ENCODE data around the gene APBA2. TPM values are rescaled to one million over a fixed set of nuclear protein-coding genes. Genes with fewer than 3 reads are reported as not detected.

Gene APBA2
- total RNA-seq, 1 experiment from 2014 or later: 12.9 TPM

DNA sequence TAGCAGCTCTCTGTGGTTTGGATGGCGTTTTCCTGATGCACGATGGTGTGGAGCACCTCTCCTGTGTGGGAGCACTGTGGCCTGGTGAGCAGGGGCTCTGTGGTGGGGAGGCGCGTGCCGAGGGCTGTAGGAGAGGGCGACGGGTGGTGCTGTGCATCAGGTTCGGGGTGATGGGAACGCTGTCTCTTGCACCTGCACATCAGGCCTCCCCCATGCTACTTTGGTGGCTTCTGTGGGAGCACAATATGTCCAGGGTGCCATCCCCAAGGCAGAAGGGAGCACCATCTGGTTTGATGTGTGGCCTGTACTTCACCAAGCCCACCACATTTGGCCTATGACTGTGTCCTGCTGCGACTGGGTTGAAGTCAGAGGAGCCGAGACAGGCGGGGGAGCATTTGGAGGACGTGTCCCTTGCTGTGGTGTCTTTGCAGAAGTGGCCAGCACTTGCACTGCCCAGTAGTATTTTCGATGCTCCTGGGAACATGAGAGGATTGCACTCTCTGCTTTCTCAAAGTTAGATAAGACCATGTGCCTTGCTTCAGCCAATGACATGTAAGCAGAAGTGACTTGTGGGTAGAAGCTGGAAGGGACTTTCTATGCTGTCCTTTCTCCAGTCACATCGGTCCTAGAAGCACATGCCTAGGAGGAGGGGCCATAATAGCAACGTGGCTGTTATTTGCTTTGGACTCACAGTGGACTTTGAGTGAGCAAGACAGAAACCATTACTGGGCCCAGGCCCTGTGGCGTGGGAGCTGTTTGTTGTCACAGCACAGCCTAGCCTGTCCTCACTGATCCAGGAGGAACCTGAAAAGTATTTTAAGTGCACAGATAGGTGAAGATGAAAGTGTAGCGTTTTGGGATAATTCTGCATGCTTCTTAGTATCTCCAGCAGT lies 72.1 kb downstream of the APBA2 start:
- Histone ChIP-seq H3K27ac (ENCODE audit: low read depth, low read length, poor library complexity, severe bottlenecking) (no peak overlapping the region), H3K27me3 (replicated peaks; ENCODE audit: insufficient read depth, low read depth, low read length, poor library complexity) (no peaks in the 10 kb centered on the region), H3K4me1 (ENCODE audit: insufficient read depth, low read length, poor library complexity, severe bottlenecking) (no peaks in the 10 kb centered on the region), H3K36me3 (ENCODE audit: insufficient read depth, low read length, poor library complexity, severe bottlenecking) (no peaks in the 10 kb centered on the region), H3K4me3 (ENCODE audit: low read depth, low read length, poor library complexity, severe bottlenecking) (no peak overlapping the region), H3K9me3 (ENCODE audit: low read depth, low read length, poor library complexity, severe bottlenecking) (no peaks in the 10 kb centered on the region)
- no peak for TF ChIP-seq EZH2 (IDR thresholded peaks at IDR 0.05; ENCODE audit: borderline replicate concordance, low read depth, low read length, poor library complexity, severe bottlenecking)
- TF ChIP-seq, protein P1, sequence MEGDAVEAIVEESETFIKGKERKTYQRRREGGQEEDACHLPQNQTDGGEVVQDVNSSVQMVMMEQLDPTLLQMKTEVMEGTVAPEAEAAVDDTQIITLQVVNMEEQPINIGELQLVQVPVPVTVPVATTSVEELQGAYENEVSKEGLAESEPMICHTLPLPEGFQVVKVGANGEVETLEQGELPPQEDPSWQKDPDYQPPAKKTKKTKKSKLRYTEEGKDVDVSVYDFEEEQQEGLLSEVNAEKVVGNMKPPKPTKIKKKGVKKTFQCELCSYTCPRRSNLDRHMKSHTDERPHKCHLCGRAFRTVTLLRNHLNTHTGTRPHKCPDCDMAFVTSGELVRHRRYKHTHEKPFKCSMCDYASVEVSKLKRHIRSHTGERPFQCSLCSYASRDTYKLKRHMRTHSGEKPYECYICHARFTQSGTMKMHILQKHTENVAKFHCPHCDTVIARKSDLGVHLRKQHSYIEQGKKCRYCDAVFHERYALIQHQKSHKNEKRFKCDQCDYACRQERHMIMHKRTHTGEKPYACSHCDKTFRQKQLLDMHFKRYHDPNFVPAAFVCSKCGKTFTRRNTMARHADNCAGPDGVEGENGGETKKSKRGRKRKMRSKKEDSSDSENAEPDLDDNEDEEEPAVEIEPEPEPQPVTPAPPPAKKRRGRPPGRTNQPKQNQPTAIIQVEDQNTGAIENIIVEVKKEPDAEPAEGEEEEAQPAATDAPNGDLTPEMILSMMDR (conservative IDR thresholded peaks at IDR 0.05; ENCODE audit: low read depth, low read length): no peak
- ChIA-PET POLR2A (ENCODE audit: low non-redundant PET) (no interaction called here), CTCF (no interaction called here)
- no peak for DNase-seq (ENCODE audit: low spot score)
- no TSS peak for BruUV-seq (replicated peaks)
- intact Hi-C loops (cut with micrococcal nuclease; ENCODE audit: unreplicated experiment): no loop called here

DNA sequence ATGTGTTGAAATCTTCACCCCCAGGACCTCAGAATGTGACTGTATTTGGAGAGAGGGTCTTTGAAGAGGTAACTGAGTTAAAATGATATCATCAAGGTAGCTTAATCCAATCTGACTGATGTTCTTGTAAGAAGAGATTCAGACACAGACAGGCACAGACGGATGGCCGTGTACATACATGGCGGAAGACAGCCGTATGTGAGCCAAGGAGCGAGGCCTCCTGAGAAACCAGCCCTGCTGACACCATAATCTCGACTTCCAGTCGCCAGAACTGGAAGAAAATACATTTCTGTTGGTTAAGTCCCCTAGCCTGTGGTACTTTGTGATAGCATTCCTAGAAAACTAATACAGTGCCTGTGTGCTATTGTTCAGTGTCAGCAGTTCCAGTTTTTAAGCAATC lies 73.6 kb downstream of the APBA2 start:
- intact Hi-C loops (cut with micrococcal nuclease; ENCODE audit: unreplicated experiment): no loop called here
- no peak for DNase-seq (ENCODE audit: low spot score)
- Histone ChIP-seq H3K36me3 (ENCODE audit: insufficient read depth, low read length, poor library complexity, severe bottlenecking) (no peaks in the 10 kb centered on the region), H3K27ac (ENCODE audit: low read depth, low read length, poor library complexity, severe bottlenecking) (no peak overlapping the region), H3K4me3 (ENCODE audit: low read depth, low read length, poor library complexity, severe bottlenecking) (no peak overlapping the region), H3K27me3 (replicated peaks; ENCODE audit: insufficient read depth, low read depth, low read length, poor library complexity) (no peaks in the 10 kb centered on the region), H3K4me1 (ENCODE audit: insufficient read depth, low read length, poor library complexity, severe bottlenecking) (no peaks in the 10 kb centered on the region), H3K9me3 (ENCODE audit: low read depth, low read length, poor library complexity, severe bottlenecking) (no peaks in the 10 kb centered on the region)
- ChIA-PET CTCF (no interaction called here), POLR2A (ENCODE audit: low non-redundant PET) (no interaction called here)
- BruUV-seq (replicated peaks): no TSS peak
- TF ChIP-seq EZH2 (IDR thresholded peaks at IDR 0.05; ENCODE audit: borderline replicate concordance, low read depth, low read length, poor library complexity, severe bottlenecking): no peak

DNA sequence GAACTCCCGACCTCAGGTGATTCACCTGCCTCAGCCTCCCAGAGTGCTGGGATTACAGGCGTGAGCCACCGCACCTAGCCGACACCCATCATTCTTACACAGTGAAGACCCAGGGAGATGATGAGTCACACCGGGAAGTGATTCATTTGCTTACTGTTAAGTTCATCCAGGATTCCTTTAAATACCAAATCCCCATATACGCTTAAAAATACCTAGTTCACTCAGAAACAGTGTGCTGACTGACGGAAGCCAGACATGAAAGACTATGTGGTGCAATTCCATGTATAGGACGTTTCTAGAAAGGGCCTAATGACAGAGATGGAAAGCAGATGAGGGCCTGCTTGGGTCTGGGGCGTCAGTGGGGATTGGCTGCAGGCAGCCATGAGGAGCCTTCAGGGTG lies 75.2 kb downstream of the APBA2 start:
- Histone ChIP-seq H3K27ac (ENCODE audit: low read depth, low read length, poor library complexity, severe bottlenecking) (no peak overlapping the region), H3K36me3 (ENCODE audit: insufficient read depth, low read length, poor library complexity, severe bottlenecking) (no peaks in the 10 kb centered on the region), H3K27me3 (replicated peaks; ENCODE audit: insufficient read depth, low read depth, low read length, poor library complexity) (no peaks in the 10 kb centered on the region), H3K4me1 (ENCODE audit: insufficient read depth, low read length, poor library complexity, severe bottlenecking) (no peaks in the 10 kb centered on the region), H3K4me3 (ENCODE audit: low read depth, low read length, poor library complexity, severe bottlenecking) (no peak overlapping the region), H3K9me3 (ENCODE audit: low read depth, low read length, poor library complexity, severe bottlenecking) (no peaks in the 10 kb centered on the region)
- intact Hi-C loops (cut with micrococcal nuclease; ENCODE audit: unreplicated experiment): no loop called here
- ChIA-PET POLR2A (ENCODE audit: low non-redundant PET) (no interaction called here), CTCF (no interaction called here)
- TF ChIP-seq, protein P1 (conservative IDR thresholded peaks at IDR 0.05; ENCODE audit: low read depth, low read length): no peak
- no peak for TF ChIP-seq EZH2 (IDR thresholded peaks at IDR 0.05; ENCODE audit: borderline replicate concordance, low read depth, low read length, poor library complexity, severe bottlenecking)
- no TSS peak for BruUV-seq (replicated peaks)
- DNase-seq (ENCODE audit: low spot score): no peak

DNA sequence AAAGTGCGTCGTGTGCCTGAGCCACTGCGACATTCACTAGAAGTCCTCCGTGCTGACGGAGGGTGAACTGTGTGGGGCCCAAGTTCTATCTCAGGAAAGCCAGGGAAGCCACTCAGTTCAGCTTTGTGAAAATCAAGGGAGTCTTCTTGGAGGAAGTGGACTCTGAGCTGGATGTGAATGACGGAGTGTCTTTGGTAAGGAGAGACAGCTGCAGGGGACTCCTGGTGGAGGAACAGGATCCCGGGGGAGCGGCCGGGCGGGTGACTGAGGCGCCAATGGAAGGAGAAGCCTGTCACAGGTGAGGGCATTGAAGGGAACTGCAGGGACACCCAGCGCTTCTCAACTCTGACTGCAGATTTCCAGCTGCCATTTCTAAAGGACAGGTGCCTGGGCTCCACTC lies 75.6 kb downstream of the APBA2 start:
- BruUV-seq (replicated peaks): no TSS peak
- Histone ChIP-seq H3K9me3 (ENCODE audit: low read depth, low read length, poor library complexity, severe bottlenecking) (no peaks in the 10 kb centered on the region), H3K4me1 (ENCODE audit: insufficient read depth, low read length, poor library complexity, severe bottlenecking) (no peaks in the 10 kb centered on the region), H3K36me3 (ENCODE audit: insufficient read depth, low read length, poor library complexity, severe bottlenecking) (no peaks in the 10 kb centered on the region), H3K4me3 (ENCODE audit: low read depth, low read length, poor library complexity, severe bottlenecking) (no peak overlapping the region), H3K27ac (ENCODE audit: low read depth, low read length, poor library complexity, severe bottlenecking) (no peak overlapping the region), H3K27me3 (replicated peaks; ENCODE audit: insufficient read depth, low read depth, low read length, poor library complexity) (no peaks in the 10 kb centered on the region)
- DNase-seq (ENCODE audit: low spot score): no peak
- intact Hi-C loops (cut with micrococcal nuclease; ENCODE audit: unreplicated experiment): no loop called here
- TF ChIP-seq, protein P1 (conservative IDR thresholded peaks at IDR 0.05; ENCODE audit: low read depth, low read length): no peak
- no peak for TF ChIP-seq EZH2 (IDR thresholded peaks at IDR 0.05; ENCODE audit: borderline replicate concordance, low read depth, low read length, poor library complexity, severe bottlenecking)
- POLR2A ChIA-PET (ENCODE audit: low non-redundant PET): no interaction called here
- CTCF ChIA-PET: no interaction called here
